HuH-7 (cell line): Measurements from ENCODE around the gene DACT3.

Source experiments
- DNase-seq: peaks from one replicate; pipeline ENCODE4 v3.0.0; 2011; ENCODE audit warnings: low spot score

Gene DACT3

DNA sequence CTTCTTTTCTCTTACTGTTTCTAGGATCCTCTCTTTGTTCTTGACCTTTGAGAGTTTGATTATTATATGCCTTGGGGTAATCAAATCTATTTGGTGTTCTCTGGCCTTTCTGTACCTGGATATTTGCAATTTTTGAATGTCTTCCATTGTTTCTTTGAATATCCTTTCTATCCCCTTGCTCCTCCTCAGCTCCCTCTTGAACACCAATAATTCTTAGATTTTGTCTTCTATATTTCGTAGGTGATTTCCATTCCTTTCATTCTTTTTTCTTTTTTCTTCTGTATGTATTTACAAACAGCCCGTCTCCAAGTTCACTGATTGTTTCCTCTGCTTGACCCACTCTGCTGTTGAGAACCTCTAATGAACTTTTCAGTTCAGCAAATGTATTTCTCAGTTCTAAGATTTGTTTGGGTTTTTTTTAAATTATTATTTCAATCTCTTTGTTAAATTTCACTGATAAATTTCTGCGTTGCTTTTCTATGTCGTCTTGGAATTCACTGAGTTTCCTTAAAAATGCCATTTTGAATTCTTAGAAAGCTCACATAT is 62.5 kb downstream of the DACT3 start:
- DNase-seq: no peak
